DMS53 treated with DMSO at 0.1 percent for 48 hours (cell line): ENCODE results near the gene SLC19A1.
"Not testable (repeated sequence)": the region's sequence is repeated elsewhere in the genome, so short reads cannot be mapped to it uniquely, and the experiment has no call there.

ENCODE experiments used
- DNase-seq: peaks from one replicate; lab custom pipeline; 2025; ENCODE audit not compliant: unreplicated experiment; lab: John Stamatoyannopoulos, UW

The SLC19A1 gene

DNA sequence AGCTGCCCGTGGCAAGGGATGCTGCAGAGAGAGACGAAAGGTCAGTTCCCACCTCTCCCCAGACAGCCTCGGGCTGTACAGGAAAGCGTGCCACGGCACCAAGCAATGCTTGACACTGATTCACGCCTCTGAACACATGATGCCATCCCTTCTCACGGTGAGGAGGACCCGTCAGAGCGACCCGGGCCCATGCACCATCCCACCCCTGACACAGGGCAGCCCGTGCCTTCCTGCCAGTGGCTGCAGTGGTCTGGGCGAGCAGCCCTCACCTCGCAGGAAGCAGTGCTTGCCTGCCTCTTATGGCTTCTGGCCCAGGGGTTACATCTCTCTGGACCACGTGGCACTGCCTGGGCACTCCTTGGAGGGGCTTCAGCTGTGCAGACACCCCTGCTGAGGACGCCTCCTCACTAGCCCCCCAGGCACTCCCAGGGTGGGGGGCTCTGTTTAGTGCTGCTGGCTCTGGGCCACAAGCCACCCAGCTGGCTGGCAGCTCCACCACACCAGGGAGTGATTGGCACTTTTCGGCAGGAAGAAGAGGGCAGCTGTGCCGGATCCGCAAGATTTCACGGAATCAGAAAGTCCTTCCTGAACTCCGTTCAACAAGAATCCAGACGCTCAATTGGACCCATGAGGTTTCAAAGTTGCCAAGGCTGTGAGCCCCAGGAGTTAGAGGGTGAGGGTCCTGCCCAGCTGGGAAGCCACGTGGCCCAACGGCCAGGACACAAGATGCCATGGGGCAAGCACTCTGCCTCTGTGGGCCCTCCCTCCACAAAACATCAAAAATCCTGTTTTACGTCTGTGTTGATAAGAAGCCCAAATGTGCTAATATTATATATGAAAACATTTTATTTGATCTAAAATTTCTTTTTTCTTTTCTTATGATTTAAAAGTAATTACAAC is 34.8 kb upstream of the SLC19A1 start:
- DNase-seq: no peak

DNA sequence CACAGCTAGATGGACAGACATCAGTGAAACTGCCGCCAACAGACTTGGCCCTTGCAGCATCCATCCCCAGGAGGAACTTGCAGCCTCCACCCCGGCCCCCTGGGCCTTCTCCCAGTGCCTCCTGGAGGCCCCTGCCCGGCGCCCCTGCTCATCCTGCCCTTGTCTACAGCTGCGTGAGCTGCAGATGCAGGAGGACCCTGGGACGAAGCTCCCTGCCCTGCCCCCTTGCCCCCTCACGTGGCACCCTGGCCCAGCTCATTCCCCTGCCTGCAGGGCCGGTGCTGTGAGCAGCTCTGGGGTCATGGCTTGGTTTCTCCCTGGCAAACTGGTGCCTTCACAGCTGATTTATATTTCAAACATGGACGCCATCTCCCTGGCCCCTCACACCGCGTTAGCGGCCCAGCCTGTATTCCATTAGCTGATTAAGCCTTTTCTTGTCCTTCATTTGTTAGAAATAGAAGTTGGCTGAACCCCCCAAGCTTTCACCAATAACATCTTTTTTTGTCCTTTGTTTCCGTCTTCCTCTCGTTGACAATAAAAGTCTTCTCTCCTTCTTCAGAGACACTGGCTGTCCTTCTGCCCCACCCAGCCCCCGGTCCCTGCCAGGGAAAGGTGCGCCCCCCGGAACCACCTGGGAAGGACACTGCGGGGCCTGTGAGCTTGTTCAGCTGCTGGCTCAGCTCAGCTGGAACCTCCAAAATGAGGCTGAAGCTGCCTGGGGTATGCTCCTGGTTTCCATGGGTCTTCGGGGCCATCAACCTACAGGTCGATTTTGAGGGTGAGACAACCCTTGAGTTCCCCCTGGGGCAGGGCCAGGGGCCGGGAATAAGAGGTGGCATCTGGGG is 34.0 kb upstream of the SLC19A1 start:
- no peak for DNase-seq

DNA sequence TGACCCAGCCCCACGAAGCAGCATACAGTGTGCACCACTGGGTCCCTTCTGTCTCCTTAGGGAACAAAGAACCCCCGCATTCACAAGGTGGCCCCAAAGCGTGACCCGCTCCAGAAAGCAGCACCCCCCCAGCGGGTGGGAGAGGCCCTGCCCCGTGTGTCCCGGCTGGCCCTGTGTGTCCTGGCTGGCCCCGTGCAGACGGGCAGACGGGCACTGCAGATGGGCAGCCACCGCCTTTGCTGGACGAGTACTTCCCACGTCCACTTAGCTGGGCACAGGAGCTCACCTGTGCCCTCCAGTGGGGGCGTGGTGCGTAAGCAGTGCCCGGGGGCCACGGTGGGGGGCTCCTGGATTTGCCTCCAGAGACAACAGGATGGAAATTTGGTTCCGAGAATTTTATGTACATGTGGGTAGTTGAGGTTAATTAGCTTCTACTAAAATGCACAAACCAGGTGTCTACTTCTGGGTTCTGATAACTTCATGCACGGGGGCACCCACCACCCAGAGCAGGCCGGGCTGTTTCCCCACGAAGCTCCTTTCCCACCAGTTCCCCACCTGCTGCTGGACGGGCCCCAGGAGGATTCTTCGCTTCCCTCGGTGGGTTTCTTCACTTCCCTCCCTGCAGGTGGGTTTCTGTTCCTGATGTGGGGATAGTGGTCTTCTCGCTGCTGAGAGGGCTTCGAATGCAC is 33.2 kb upstream of the SLC19A1 start:
- no peak for DNase-seq

DNA sequence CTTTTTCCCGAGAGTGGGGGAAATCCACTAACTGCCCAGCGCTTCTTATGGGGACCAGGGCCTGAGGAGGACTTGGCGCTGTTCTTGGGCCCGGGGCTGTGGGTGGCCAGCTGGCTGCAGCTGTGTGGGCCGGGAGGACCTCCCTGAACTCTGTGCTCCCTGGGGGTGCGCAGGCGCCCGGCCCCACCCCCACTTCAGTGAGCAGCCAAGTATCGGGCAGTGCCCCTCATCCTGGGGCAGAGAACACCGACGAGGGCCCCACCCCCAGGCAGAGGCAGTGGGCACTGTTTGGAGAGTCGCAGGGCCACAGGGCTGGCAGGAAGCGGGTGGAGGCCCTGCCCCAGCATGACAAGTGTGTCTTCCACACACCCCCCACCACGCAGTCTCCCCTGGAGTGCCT is 32.5 kb upstream of the SLC19A1 start:
- no peak for DNase-seq

DNA sequence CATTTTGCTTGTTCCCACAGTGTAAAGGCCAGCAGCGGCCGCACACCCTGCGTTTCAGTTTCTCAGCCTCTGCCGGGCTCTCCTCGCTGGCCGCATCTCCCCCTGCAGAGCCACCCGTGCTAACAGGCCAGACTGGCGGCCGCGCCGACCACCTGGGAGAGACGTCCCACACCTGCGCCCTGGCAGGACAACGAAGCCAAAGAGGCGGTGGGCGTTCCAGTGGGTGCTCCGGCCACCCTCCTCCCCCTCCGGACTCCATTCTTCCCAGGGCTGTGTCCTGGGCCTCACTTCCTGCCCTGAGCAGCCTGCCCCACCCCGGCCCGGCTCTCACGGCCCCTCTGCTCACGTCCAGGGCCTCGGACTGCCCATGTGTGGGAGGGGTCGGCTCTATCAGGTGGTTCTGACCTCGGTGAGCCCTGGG is 31.9 kb upstream of the SLC19A1 start:
- DNase-seq: no peak

DNA sequence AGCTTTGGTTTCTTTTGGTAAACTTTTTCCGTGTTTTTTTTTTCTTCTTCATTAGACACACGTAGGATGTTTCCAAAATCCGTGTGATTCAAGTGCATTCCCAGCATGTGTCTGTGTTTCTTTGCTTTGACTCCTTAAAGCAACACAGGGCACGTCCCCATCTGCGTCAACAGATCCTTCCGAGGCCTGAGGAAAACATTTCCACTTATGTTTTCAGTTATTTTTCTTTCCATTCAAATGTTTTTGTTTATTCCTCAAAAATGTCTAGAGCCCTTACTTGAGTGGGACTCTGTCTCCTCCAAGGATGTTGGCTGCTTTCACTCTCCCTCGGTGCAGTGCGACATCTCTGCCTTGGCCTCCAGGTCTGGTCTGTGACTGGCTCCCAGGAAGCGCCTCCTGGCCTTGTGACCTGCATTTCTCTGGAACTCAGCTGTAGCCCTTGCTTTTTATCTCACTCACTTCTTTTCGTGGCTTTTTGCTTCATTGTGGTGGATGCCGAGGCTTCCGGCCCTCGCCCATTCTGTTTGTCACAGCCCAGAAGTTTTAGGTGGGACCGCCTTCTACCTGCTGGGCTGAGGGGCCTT is 31.3 kb upstream of the SLC19A1 start:
- DNase-seq: no peak

DNA sequence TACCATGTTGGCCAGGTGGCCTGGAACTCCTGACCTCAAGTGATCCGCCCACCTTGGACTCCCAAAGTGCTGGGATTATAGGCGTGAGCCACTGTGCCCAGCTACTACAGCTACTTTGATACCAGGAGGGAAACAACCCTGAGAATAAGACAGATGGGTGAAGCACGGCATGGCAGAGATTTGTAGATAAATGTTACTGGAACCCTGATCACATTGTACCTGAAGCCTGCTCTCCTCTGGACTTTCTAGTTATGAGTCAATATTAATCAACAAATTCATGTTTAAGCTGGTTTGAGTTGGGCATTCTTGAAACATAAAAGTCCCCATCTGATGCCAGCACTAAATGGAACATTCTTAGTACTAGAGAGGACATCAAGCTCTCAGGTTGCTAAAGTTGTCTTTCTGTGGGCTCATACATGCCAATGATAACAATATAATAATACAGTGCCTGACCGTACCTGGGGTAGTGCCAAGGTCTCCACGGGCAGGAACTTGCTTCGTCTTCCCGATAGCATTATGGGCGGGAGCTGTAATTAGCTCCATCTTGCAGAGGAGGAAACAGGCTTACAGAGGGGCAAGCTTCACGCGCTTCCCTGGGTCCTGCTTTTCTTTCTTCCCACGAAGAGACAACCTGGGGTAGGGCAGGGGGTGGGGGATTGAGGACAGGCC is 30.7 kb upstream of the SLC19A1 start:
- DNase-seq: no peak

DNA sequence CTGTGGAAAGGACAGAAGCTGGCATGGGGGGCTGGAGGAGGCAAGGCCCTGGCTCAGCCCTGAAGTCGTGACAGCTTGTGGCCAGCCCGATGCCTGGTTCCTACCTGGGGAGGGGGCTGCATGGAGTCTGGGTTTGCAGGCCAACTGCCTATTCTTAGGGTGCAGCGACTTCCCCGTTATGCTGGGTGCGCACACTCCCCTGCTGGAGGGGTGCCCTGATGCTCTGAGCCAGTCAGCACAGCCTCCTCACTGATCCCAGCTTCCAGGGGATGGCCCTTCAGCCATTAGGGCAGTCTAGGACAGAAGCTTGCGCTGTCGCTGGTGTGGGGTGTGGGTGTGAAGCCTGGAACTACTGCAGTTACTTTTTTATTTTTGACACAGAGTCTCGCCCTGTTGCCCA is 30.0 kb upstream of the SLC19A1 start:
- no peak for DNase-seq

DNA sequence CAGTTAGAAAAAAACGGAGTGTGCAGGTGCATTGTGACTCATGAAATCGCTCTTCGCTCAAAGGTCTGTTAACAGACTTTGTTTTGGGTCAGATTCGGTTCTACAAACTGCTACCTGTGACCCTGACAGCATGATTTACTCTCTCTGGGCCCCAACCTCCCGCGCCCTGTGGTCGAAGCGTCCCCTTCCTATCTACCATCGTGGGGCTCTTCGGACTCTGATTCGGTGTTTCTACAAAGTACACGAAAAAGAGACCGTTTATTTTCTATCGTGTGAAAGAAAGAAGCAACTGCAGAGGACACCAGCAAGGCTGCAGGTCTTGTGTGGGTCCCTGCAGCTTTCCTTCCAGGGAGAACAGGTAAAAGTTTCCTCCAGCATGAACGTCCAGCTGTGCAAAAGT is 29.4 kb upstream of the SLC19A1 start:
- no peak for DNase-seq

DNA sequence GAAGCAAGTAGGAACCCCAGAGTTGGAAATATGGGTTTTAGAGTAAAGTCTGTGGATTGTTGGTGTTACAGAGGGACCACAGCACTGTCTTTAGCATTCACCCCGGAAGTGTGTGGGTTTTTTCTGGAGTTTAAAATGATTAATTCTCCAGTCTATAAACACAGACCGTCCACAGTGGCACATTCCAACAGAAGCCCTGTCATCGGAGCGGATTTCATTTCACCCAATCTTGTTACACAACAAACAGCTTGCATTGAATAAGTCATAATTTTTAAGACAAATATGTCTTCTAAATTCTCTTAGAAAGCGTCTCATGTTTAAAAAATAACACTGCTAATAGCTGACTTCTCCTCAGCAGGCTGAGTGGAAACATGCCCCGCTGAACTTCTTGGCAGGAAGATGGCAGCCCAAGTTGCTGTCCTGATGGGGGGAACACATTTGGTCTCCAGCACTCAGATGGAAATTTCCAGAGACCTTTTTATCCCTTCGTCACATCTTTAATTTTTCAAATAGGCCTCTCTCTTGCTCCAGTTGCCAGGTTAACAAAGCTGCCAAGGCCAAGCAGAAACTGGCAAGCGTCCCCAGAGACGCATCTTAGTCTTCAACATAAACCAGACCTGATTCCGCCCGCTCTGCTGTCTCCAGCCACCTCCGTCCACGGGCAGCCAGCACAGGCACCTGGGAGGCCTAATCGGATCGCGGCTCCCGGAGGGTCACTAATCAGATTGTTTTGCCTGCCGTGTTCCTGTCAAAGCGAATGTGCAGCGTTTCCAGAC is 28.8 kb upstream of the SLC19A1 start:
- no peak for DNase-seq

DNA sequence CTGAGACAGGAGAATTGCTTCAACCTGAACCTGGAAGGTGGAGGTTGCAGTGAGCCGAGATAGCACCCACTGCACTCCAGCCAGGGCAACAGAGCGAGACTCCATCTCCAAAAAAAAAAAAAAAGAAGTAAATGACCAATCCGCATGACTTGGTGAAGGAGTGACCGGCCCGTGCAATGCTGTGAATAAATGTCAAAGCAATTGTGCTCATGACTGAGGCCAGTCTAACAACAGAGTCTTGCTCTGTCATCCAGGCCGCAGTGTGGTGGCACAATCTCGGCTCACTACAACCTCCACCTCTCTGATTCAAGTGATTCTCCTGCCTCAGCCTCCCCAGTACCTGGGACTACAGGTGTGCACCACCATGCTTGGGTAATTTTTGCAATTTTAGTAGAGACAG is 27.8 kb upstream of the SLC19A1 start:
- DNase-seq: no peak

DNA sequence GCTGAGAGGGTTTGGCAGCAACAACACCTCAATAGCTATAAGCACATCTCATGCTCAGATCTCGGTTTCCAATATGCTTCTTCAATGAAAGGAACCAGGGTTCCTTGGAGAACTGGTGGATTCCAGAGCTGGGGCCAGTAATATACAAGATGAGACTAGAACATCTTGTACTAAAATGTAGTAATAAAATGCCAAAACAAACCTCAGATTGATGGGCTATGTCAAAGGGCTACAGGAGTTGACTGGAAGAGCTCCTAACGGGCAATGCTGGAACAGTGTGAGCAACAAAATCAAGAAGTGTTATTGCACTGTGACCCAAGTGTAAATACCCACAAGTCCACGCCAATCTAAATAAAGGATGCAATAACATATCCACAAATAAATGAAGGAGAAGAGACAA is 26.1 kb upstream of the SLC19A1 start:
- no peak for DNase-seq

DNA sequence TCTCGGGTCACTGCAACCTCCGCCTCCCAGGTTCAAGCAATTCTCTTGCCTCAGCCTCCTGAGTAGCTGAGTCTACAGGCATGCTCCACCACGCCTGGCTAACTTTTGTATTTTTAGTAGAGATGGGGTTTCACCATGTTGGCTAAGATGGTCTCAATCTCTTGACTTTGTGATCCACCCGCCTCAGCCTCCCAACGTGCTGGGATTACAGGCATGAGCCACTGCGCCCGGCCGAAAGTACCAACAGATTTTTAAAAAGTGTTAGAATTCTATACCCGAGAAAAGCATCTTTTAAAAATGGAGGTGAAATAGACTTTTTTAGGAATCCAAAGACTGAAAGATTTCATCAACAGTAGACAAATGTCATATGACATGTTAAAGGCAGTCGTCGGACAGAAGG is 21.9 kb upstream of the SLC19A1 start:
- DNase-seq: not testable (repeated sequence)

DNA sequence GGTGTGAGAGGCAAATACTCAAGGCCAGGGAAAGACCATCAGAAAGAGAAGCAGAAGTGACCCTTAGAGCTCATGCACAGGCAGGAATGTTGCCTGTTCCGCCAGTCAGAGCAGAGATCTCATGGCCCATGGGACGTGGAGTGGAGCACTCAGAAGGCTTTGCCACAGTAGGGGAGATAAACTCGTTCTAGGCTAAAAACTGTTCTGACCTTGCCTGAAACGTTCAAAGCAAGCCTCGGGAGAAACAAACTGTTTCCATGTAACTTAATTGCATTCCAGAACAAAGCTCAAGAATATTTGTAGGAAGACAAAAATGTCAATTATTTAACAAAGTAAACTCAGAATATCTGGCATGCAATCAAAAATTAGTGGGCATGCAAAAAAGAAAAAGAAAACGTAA is 20.7 kb upstream of the SLC19A1 start:
- no peak for DNase-seq

DNA sequence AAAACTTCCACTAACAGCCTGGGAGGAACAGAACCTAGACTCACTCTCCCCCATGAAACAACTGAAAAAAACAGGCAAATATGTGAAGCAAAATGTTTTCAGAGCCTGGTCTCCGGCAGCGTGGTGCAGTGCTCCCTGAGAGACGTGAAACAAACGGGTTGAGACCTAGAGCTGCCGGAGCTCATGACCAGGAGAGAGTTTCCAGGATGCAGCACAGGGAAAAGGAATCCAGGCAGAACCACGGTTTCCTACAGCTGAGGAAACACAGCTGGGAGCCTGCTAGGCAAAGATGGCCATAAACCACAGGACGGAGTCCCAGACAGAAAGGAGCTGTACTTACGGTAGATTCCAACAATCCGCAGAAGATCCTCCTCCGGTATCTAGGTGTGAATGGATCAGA is 20.2 kb upstream of the SLC19A1 start:
- DNase-seq: no peak

DNA sequence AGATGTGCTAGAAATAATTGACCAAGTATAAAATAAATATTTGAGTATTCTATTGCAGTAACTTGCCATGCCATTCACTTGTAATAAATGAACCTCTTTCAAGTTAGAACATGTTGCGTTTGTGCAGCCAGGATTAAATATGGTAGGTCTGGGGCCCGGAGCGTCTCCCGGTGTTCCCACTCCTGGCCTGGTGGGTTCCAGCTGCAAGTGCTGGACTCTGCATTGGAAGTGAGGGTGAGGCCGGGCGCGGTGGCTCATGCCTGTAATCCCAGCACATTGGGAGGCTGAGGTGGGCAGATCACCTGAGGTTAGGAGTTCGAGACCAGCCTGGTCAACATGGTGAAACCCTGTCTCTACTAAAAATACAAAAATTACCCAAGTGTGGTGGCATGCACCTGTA is 19.0 kb upstream of the SLC19A1 start:
- not testable (repeated sequence) for DNase-seq

DNA sequence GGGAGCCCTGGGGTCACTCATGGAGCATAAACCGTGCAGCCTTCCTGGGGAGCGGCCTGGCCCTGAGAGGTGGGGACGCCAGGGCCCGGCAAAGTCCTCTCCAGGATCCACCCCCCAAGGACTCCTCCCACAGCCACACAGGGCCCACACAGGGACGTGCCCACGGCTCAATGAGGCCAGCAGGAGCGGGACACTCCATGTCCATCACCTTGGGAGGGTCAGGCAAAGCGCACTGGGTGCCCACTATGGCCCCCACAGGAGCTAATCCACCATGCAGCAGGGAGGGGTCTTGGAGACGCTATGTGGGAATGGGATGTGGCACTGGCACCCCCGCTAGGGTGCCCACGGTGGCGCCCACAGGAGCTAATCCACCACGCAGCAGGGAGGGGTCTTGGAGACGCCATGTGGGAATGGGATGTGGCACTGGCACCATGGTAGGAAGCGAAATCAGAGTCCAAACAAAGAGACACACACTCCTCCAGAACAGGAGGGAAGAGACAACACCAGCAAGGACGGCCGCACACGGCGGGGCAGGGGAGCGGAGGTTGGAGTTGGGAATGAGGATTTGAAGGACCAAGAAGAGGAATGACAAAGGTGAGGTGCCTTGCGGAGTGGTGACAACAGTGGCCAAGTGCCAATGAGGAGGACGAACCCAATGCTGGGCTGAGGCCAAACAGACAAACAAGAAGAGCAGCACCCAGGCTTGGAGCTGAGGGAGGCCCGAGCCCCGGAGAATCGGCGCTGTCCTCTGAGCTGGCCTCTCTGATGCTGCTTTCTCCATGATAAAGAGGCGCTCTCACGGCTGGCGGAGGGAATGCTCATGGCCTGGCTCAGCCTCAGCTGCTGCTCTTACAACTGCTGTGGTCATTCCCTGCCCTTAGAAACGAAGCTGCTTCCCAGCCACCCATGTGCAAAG is 18.1 kb upstream of the SLC19A1 start:
- DNase-seq: no peak

DNA sequence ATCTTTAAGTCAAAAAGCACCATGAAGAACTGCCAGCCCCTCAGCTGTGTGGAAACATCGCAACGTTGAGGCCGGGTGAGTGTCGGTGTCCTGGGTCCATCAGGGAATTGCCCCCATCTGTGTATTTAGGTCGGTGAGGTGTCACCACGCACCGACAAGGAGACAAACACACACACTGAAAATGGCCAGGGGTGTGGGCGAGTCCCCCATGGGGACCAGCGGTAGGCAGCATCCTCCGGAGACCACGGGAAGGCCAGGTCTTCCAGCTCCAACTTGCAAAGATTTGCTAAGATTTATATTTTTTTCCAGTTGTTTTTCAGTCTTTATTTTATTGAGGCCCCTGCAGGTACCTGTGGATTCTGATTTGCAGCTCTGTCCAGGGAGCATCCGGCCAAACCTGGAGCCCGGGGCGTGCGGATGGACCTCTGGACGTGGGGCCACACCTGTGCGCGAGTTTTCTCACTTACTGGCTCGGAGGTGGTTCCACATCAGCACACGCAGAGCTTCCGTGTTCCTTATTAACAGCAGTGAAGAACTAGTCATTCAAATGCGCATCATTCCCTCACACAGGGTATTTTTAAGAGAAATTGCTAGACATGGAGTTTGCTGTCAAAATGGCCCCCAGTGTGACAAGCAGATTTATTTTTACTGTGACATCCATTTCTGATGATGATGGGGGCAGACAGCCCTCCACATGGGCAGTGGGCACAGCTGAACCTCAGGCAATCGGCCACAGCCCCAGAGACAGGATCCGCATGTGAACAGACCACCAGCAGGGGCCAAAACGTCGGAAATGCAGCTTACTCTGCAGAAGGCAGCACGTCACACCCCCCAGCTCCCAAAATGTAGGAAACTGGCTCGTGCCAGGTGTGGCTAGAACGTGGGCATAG is 17.2 kb upstream of the SLC19A1 start:
- no peak for DNase-seq
